HG03097 (cell line): ENCODE data around the gene GTF2F2.

Experiments used
- ATAC-seq: cut with Tn5 transposase; IDR thresholded peaks from one replicate; pipeline ENCODE4 v1.9.1; 2021; ENCODE audit not compliant: unreplicated experiment, low FRiP score

GTF2F2 gene

GRCh38 chr13:45328661-45329111 is 208.4 kb downstream of the GTF2F2 start:
- no peak for ATAC-seq

- ATAC-seq, result no peak
These were observed 210.9 kb downstream of the GTF2F2 start for GRCh38 chr13:45331123-45331619.

- ATAC-seq, result no peak
These were observed 211.4 kb downstream of the GTF2F2 start for GRCh38 chr13:45331692-45332035.

GRCh38 chr13:45332036-45332830 is 211.9 kb downstream of the GTF2F2 start:
- ATAC-seq, result no peak

- no peak for ATAC-seq
These were observed 212.5 kb downstream of the GTF2F2 start for GRCh38 chr13:45332831-45333219.

GRCh38 chr13:45333251-45333976 is 213.1 kb downstream of the GTF2F2 start:
- ATAC-seq, result no peak
